ENCODE measurements around the gene TUBGCP3.
A peak's percentile ranks its signal among the peaks of the same experiment; 100 is the strongest.
"Not testable (repeated sequence)": the region's sequence is repeated elsewhere in the genome, so short reads cannot be mapped to it uniquely, and the experiment has no call there.

Gene TUBGCP3

DNA sequence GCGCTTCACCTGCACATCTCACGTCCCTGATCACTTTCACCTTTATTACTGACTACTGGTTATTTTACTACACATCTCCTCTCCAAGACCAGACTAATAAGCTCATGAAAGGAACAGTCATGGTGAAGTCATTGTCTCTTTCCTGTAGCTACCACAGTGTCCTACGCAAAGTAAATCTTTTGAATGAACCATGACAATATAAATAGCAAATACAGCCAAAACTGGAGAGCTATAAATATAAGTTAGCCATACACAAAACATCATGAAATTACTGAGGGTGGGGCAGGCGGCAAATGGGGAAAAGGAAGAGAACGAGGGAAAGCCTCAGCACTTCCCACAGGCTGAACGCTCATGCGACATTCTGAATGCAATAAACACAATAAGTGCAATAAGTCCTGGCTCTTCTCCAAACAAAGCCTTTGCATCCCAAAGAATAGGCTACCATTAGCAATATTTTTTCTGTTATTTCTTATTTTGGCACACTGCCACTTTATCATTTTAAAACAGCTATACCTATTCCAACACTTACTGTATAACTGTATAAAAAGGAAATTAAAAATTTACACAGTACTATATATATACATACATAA lies 62.5 kb downstream of the TUBGCP3 start:
- DNase-seq = no peak

DNA sequence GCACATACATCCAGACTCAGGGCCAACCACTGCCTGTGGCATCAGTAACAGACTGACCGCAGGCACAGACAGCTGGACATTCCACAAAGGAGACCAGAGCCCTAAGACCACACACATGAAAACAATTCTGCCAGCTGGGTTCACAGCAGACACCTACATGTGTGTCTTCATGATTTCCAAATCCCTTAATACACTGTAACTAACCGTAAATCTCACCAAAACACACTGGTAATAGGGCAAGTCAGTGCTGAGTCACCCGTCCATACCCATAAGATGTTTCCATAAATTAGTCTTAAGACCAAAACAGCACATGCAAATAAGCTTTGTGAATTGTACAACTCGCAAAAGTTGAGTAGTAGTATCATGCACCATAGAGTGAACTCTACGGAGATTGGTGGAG lies 65.4 kb downstream of the TUBGCP3 start:
- no peak for DNase-seq

DNA sequence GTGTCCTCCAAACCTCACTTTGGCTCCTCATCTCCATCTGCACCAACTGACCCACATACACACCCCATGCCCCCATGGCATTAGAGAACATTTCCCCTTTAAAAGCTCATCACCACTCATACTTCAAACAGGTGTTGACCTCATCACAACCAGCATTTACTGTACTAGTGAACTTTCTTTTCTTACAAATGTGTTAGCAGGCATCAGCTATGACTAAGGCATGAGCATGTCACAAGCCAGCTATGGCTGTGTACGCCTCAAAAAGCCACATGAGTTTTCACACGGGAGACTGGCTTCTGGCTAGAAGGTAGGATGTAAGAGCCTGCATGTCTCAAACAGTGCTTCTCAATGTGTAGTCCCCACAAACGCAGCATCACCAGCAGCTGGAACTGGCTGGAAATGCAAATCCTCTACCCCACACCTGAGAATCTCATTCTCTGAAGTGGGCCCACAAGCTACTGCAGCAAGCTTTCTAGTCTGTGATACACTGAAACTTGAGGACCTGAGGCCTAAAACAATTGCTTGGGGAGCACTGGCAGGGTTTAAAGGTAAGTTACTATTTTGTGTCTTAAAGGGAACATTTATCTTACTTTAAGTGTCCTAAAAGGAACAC lies 66.8 kb downstream of the TUBGCP3 start:
- DNase-seq = no peak

DNA sequence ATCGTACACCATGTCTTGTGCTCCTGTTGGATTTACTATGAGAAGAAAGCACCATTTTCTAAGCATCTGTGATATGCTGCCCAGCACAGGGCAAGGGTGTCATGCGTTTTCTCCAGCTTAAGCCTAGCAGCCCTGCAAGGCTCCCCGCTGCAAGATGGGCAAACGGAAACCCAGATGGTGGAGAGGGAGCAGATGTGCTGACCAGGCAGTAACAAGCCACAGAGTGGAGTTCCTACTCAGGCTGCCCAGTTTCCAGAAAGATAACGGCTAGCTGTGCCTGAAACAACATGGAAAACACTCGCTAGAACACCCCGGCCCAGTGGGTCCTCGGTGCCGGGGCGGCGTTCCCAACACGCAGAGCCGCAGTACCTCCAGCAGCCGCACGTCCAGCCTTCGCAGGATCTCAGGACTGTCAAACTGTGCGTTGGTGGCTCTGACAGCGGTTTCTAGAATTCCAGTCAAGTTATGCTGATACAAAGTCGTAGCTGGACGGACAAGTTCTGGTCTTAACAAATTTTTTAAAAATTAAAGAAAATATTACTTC lies 68.4 kb downstream of the TUBGCP3 start:
- no peak for DNase-seq

DNA sequence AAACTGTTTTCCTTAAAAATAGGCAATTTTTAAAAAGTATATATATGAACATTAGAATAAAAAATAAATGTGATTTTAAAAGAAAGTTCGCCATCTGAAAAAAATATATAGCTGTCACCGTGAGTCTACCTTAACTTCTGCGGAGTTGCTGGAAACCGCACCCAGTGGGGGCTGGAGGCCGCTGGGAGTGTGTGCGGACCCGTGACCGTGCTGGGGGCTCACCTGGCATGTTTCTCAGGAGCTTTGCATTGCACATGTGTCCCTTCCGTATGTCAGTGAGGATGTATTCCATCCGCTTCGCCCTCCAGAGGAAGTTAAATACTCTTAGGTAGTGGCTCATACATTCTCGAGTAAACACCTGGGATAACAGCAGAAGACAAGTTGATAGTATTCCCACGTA lies 71.7 kb downstream of the TUBGCP3 start:
- DNase-seq = no peak

DNA sequence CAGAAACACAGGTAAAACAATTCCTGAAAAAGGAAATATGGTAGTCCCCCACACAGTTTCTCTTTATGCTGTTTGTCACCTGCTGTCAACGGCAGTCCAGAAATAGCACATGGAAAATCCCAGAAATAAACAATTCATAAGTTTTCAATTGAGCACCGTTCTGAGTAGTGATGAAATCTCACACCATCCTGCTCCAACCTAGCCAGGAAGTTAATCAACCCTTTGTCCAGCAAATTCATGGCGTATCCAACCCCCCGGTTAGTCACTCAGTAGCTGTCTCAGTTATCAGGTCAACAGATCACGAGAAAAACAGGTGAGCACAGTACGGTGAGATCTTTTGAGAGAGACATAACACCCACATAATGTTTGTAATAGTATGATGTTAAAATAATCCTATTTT lies 74.2 kb downstream of the TUBGCP3 start:
- DNase-seq = no peak

DNA sequence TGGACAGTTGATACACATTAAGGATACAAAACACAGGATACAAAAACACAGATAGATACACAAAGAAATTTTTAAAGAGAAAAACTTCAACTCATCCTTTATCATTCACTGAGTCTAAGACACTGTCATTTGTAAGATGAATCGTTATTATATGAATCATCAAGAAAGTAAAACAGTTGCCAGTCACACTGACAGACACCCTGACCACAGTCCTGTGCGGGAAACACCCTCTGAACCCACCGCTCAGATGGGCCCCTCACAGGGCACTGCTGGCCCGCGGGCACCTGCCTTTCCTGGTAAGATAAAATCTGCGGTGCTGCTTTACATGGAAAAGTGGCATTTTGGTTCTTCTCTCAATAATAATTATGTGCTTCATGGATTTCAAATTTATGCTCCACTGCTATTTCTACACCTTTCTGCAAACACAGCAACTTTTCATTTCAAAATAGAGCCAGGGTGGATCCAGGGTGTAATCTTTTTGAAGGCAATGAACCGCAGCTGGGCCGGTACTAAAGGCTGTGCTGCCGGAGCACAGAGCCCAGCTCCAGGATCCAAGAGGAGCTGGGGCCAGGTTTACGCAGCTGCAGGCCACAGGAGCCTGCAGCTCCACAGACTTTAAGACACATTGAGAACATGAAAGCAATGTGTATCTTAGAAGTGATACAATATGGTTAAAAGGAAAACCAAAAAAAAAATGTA lies 76.8 kb downstream of the TUBGCP3 start:
- DNase-seq = peak; percentile 6

DNA sequence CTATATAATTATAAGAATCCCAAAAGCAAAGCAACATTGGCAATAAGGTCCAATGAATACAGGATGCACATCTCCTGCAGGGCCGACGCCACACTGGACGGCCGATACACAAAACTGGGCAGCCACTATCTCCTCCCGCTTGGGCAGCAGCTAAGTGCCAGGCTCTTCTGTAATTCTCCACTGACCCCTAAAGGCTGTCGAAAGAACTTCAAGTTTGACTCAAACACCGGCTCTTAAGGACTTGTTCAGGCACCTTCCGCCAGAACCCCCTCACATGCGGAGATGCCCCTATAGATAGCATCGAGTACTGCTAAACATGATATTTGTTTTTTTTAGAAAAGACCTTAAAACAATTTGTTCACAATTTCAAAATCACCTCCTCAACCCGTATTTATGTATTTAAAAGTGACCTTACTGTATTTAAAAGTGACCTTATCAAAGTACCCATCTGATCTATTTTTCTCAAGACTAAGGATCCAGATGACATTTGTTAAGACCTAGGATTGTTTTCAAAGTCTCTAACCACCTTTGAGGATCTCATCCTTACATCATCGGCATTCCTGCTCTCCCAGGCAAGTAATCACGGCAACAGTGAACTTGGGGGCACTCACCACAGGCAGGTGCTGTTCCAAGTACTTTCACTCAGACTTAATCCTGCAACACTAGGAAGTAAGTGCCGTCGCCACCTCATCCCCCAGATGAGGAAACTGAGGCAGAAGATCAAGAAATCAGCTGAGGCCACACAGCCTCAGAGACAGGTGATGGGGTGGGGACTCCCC lies 77.8 kb downstream of the TUBGCP3 start:
- DNase-seq = peak; percentile 53

DNA sequence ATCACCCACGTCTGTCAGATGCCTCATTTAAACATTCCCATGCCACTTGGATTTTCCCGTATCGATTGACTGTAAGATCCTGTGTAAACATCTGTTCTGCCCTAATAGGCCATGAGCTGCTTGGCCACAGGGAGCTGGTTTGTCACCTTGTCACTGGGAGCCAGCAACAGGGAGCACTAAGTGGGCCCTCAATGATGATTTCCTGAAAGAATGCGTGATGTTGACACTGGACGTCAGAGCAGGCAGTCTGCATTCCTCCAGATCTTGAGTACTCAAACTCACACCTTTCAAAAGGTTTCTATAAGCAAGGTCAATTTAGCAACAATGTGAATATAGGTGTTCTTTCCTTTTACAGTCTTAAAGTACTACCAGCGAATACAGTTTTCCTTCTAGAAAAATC lies 78.8 kb downstream of the TUBGCP3 start:
- no peak for DNase-seq

DNA sequence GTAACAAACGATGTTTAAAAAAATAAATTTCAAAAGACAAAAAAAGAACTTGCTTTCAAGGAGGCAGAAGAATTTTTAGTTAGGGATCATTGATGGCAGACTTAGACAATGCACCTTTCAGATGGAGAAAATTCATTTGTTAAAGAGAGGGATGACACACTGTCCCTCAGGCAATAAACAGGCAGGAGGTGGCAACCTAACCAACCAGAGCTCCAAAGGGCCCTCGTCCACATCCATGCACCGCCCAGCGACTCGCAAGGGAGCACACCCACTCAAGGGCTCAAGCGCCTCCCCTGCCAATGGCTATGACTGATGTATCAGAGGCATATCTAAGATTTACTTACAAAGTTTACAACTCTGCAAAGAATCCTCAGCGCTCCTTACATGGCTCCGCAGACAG lies 81.9 kb downstream of the TUBGCP3 start:
- DNase-seq = no peak

DNA sequence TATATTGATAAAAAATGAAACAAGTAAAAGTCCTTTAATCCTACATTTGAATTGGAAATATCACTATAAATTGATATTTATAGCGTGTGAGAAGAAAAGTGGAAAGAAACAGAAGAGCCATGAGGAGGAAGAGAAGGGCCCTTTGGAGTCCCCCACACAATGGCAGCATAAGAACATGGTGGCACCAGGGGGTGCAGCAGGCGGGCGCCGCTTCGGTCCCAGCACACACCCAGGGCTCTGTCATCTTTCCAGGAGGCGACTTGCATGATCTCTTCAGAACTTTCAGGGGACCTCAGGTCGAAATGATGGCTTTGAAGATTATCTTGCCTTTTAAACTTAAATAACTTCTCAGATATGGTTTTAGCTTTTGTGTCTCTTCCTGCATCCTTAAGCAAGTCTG lies 91.8 kb downstream of the TUBGCP3 start:
- DNase-seq = no peak

DNA sequence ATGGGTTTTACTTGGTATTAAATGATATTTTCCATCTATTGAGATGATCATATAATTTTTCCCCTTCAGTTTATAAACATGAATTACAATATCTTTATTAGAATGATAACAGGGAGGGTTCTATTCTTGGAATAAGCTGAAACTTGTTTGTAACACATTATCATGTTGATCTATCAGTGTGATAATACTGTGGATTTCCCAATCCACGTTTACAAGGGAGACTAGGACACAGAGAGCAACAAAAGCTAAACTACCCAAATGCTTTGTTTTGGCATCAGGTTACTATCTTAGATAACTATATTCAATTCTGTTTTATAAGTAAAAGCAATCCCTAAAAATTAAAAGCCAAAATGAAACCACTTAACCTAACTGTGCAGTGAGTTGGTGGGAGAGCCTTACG lies 92.5 kb downstream of the TUBGCP3 start:
- no peak for DNase-seq

DNA sequence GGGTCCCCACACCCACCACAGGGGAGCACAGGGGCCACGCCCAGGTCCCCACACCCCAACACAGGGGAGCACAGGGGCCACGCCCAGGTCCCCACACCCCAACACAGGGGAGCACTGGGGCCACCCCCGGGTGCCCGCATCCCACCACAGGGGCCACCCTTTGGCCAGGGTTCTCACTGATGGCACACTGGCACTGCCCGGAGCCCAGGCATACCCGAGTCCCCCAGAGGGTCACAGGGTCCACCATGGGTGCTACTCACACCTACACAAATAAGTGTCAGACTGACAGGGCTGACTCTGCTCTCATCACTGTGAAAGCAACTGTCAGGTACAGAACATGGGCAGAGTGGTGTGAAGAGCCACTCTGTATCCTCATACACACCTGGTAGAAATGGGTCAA lies 98.8 kb downstream of the TUBGCP3 start:
- no peak for DNase-seq

DNA sequence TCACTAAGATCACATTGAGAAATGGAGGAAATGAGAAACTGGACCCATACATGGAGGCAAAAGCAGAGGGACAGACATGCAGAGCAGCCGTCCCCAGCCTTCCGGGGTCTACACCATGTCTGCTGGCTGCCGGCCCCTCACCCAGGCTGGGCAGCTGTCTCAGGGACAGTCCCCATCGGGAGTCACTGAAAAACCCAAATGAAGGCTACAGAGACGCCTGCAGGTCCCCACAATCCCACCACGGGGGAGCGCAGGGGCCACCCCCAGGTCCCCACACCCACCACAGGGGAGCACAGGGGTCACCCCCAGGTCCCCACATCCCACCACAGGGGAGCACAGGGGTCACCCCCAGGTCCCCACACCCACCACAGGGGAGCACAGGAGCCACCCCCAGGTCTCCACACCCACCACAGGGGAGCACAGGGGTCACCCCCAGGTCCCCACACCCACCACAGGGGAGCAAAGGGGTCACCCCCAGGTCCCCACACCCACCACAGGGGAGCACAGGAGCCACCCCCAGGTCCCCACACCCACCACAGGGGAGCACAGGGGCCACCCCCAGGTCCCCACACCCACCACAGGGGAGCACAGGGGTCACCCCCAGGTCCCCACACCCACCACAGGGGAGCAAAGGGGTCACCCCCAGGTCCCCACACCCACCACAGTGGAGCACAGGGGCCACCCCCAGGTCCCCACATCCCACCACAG lies 99.5 kb downstream of the TUBGCP3 start:
- not testable (repeated sequence) for DNase-seq

DNA sequence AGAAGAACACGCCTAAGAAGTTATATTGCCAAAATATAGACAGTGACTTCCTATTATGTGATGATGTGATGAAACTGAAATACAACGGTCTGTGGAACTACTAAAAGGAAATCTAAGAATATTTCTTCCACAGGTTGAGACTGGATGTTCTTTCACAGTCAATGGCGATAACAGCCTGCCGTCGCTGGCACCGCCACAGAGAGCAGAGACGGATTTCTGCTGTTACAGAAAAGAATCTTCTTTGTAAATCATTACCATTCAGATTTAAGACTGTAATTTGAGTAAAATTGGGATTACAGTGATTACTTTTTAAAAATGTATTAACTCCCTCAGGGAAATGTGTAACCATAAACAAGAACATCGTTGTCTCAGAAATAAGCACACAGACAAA lies 100.8 kb downstream of the TUBGCP3 start:
- DNase-seq = no peak

DNA sequence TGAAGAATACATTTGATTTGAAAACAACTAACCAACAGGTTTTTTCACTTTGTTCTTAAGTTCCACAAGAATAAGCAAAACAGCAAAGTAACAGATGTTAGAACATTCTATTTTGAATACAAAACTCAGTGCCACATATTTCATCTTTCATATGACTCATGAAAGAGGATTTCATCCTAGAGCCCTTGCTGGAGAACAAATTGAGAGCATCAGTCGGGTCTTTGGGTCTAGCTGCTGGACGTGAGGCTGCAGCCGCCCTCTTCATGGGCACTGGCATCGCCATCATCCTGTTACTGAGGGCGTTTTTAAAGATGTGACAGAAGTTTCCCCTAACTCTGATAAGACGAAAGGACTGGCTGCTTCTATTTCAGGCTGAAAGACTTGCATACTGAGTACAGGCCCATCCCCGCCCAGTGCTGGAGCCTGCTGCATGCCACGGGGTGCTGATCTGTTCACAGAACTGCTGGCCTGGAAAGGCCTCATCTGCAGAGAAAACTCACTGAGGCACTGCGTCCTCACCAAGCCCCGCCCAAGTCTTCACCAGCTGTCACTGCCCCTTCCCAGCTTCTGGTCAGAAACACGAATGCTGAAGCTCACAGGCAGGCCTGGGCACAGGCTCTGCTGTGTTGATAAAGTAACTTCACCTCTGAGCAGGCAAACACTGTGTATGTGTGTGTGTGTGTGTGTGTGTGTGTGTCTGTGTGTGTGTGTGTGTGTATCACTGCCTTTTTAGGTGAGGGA lies 101.4 kb downstream of the TUBGCP3 start:
- DNase-seq = no peak

DNA sequence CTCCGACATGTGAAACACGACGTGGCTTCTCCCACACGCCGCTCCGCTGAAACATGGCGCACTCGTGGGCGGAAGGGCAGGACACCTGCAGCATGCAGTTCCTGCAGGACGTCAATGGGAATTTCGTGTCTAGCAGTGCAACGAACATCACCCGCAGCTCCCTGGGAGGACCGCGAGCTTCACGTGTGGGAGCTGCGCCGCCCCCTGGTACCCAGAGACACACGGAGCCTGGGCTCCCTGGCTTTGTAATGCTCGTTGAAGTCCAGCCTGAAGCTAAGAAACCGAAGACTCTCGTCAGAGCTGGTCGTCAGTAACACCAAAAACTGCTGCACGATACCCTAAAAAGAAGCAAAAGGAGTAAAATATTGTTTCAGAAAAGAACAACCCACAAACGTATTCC lies 102.1 kb downstream of the TUBGCP3 start:
- DNase-seq = not testable (repeated sequence)

DNA sequence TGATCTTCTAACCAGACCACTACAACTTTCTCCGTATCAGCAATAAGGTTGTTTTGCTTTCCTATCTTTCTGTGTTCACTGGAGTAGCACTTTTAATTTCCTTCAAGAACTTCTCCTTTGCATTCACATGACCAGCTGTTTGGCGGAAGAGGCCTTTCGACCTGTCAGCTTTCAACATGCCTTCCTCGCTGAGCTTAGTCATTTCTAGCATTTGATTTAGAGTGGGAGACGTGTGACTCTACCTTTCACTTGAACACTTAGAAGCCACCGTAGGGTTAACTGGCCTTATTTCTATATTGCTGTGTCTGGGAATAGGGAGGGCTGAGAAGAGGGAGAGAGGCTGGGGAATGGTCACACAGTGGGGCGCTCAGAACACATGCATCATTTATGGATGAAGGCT lies 104.7 kb downstream of the TUBGCP3 start:
- DNase-seq = no peak

DNA sequence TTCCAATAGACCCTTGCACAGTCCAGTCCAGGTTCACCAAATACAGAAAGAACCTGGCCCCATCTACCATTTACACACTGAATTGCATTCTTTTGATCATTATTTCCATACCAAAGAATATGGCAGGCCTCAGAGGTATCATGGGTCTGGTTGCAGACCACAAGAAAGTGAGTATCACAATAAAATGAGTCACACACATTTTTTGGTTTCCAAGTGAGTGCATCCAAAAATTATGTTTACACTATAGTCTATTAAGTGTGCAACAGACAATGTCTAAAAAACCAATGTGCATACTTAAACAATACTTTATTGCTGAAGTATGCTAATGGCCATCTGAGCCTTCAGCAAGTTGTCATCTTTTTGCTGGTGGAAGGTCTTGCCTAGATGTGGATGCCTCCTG lies 106.5 kb downstream of the TUBGCP3 start:
- DNase-seq = no peak

DNA sequence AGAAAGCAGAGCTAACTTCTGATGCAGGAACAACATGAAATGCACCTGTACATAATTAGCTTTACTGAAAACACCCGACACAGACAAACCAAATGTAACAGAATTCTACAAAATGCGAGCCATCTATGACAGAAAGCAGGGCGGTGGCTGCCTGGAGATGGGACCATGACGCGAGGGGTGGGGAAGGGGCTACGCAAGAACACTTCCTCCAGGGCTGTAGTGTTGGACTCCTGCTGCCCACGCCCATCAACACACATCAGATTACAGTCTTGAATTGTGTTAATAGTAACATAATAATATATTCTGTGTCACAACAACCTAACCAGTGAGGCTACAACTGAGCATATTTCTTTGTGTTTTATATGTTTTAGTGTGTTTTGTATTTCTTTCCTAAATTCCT lies 108.6 kb downstream of the TUBGCP3 start:
- no peak for DNase-seq

DNA sequence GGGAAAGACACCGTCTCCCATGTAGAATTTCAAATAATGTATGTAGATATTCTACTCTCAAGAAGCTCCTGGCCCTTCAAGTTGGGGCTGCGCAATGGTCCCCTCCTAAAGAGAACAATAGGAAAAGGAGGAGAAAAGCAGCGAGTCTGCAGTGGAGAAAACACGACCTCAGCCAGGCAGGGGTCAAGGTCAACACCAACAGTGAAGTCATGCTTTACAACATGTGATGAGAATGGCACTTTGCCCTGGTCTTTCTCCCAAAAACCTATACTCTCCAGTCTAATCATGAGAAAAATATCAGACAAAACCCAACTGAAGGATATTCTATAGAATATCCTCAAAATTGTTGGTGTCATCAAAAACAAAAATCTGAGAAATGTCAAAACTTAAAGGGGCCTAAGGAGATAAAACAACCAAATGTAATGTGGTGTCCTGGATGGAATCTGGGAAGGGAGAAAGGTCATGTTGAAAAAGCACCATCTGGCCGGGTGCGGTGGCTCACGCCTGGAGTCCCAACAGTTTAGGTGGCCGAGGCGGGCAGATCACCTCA lies 110.8 kb downstream of the TUBGCP3 start:
- no peak for DNase-seq

DNA sequence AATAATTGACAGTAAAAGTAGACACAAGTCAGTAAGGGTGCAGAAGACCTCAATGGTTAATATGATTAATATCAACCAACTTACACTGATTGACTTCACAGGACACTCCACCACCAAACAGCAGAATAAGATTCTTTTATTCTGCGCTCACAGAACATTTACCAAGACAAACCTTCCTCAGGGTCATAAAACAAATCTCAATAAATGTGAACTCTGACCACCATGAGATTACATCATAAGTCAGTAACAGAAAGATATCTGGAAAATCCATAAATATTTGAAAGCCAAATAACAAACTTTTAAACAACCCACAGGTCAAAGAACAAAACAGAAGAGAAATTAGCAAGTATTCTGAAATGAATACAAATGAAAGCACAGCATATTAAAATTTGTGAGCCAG lies 112.1 kb downstream of the TUBGCP3 start:
- DNase-seq = no peak
